ENCODE data around the gene CIRBP.
A peak's percentile ranks its signal among the peaks of the same experiment; 100 is the strongest.

The CIRBP gene

DNA sequence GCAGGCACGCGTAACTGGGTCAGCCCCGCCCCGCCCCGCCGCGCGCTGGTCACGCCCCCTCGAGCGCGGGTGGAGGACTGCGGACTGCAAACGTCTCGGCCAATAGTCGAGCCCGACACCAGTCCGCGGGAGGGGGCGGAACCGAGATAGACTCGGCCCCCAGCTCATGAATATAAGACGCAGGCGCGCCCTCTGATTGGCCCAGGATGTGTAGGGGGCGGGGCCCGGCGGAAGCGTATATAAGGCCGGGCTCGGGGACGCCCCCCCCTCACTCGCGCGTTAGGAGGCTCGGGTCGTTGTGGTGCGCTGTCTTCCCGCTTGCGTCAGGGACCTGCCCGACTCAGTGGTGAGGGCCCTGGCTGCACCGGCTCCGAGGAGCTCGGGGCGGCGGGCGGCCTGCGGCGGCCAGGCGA, at the start of gene CIRBP:
CIRBP (plus strand) TSS at position 268 of the 413 bp plus-strand sequence. CDS start 1,602 bp downstream, outside the sequence.
- DNase-seq, result peak; percentile 89

DNA sequence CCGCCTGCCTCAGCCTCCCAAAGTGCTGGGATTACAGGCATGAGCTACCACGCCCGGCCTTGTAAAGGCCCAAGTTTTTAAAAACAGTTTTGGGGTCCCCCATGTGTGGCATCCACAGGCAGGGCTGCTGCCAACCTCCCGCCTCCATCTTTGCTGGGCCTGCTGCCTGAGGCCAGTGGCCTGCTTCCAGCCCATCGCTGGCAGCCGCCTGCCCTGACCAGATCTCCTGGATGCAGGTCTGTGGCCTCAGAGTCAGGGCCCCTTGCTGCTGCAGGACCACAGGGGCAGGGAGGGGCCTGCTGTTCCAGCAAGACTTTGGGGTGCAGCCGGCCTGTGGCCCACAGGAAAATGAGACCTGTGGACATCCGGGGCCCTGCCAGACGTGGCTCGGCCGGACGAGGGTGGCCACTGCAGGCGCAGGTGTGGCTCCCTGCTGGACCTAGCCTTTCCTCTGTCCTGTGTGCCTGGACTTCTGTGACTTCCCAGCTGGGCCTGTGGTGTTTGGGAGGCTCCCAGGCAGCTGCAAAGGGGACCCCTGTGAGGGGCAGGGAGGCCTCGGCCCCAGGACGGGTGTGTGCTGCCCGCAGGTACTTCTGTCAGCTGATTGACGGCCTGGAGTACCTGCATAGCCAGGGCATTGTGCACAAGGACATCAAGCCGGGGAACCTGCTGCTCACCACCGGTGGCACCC, 49.2 kb upstream of the CIRBP start:
- no peak for DNase-seq

- DNase-seq, result no peak
These were observed 48.6 kb upstream of the CIRBP start for GRCh38 chr19:1220477-1220930.

- DNase-seq, result no peak
These were observed 47.9 kb upstream of the CIRBP start for GRCh38 chr19:1220976-1221903.

DNA sequence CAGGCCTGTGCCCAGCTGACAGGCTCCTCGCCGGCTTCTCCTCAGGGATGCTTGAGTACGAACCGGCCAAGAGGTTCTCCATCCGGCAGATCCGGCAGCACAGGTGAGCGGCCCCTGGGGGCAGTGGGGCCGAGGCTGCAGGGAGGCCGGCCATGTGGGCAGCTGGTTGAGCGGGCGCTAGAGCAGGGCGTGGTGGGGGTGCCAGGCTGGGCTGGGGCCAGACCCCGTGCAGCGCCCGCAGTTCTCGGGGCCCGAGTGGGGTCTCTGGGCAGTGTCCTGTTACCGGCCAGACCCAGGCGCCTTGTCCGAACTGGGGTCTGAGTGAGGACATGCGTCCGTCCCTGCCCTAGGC, 47.3 kb upstream of the CIRBP start:
- no peak for DNase-seq

DNA sequence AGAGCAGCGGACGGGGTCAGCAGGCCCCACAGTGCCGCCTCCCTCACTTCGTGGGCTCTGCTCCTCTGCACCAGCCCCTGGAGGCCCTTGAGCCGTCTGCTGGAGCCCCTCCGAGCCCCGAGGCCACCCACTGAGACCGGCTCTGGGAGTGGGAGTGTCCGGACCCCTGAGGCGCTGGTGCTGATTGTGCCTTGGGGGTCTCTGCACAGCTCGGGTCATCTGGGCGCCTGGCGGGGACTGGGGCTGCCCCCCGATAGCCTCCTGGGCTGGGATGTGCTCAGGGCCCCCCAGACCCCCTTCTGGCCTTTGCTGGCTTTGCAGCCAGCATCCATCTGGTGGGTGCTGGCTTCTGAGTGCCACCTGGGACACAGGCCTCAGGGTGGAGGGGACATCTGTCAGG, 46.7 kb upstream of the CIRBP start:
- DNase-seq, result no peak

GRCh38 chr19:1223018-1223855, 45.9 kb upstream of the CIRBP start:
- no peak for DNase-seq

GRCh38 chr19:1224047-1224825, 44.9 kb upstream of the CIRBP start:
- no peak for DNase-seq

DNA sequence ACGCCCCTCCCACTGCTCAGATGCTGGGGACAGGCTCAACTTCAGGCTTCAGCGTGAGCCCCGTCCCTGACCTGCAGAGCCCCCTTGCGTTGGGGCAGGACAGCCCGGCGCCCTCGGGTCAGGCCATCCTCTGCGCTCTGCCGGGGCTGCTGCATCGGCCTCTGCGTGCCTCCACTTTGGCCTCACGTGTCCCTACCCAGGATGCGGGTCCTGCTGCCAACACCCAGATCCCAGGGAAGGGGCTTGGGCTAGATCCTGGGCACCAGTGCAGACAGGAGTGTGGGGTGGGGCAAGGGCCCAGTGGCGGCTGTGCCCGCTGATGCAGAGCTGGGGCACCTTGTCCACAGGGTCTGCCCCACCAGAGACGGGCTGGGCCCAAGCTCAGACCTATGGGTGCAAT, 44.3 kb upstream of the CIRBP start:
- no peak for DNase-seq

DNA sequence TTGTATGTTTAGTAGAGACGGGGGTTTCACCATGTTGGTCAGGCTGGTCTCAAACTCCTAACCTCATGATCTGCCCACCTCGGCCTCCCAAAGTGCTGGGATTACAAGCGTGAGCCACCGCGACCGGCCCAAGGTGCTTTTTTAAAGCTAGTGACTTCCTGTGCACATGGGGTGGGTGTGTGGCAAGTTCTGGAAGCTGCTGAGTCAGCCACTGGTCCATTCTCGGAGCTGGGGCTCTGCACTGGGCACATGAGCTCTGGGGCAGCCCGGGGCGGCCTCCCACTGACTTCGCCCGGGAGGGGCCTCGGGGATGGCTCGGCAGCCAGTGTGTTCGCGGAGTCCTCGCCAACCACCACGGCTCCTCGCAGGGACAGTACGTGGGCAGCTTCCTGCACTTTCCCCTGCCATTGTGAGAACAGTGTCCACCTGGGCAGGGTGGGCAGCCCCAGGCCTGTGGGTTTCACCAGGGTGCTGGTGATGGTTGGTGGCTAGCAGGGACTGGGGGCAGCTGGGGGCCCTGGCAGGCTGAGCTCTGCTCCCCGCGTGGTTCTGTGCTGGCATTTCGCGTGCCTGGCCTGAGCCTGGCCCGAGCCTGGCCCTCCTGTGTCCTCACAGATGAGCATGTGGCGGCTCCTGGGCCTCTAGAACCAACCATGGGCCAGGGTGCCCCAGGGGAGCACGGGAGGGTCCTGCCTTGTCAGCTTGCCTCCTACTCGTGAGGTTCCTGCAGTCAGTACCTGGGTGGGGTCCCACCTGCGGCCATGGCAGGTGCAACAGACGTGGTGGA, 43.5 kb upstream of the CIRBP start:
- no peak for DNase-seq

- no peak for DNase-seq
These were observed 43.0 kb upstream of the CIRBP start for GRCh38 chr19:1226227-1226518.

DNA sequence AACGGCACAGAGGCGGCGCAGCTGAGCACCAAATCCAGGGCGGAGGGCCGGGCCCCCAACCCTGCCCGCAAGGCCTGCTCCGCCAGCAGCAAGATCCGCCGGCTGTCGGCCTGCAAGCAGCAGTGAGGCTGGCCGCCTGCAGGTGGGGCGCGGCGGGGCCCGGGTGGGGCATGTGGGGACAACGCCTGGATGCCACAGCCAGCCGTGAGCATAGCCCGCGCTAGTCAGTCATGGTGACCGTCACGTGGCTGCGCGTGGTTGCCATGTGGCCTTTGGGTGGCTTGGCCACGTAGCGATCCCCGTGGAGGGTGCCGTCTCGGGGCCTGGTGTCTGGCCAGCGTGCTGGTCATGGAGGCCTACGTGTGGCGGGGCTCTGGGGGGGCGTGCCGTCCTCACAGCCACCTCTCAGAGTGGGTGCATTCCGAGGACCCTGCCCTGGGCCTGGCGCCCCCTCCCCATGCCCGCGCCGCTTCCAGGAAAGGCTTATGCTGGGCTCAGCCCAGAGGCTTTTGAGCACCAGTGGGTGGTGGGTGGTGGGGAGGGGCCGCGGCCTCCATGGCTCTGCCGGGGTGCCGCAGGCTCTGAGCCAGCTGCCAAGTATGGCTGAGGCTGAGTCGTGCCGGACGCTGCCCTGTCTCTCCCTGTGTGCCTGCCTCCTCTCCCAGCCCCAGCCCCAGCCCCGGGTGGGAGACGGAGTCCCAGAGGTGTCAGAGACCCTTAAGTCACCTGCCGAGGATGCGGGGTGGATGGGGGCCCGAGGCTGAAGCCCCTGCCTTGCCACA, 42.4 kb upstream of the CIRBP start:
- DNase-seq, result no peak

DNA sequence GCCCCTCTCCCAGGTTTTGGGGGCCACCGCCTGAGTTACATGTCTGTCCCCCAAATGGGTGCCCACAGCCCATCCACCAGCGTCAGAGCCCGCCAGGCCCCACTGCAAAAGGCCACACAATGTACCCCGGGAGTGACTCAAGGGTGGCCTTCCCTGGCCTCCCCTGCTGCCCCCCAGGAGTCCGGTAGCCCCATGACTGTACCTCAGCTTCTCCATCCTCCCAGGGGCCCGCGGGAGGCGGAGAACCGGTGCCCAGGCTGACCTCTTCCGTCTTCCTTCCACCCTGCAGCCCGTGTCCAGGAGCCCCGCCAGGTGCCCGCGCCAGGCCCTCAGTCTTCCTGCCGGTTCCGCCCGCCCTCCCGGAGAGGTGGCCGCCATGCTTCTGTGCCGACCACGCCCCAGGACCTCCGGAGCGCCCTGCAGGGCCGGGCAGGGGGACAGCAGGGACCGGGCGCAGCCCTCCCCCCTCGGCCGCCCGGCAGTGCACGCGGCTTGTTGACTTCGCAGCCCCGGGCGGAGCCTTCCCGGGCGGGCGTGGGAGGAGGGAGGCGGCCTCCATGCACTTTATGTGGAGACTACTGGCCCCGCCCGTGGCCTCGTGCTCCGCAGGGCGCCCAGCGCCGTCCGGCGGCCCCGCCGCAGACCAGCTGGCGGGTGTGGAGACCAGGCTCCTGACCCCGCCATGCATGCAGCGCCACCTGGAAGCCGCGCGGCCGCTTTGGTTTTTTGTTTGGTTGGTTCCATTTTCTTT, 41.7 kb upstream of the CIRBP start:
- no peak for DNase-seq

DNA sequence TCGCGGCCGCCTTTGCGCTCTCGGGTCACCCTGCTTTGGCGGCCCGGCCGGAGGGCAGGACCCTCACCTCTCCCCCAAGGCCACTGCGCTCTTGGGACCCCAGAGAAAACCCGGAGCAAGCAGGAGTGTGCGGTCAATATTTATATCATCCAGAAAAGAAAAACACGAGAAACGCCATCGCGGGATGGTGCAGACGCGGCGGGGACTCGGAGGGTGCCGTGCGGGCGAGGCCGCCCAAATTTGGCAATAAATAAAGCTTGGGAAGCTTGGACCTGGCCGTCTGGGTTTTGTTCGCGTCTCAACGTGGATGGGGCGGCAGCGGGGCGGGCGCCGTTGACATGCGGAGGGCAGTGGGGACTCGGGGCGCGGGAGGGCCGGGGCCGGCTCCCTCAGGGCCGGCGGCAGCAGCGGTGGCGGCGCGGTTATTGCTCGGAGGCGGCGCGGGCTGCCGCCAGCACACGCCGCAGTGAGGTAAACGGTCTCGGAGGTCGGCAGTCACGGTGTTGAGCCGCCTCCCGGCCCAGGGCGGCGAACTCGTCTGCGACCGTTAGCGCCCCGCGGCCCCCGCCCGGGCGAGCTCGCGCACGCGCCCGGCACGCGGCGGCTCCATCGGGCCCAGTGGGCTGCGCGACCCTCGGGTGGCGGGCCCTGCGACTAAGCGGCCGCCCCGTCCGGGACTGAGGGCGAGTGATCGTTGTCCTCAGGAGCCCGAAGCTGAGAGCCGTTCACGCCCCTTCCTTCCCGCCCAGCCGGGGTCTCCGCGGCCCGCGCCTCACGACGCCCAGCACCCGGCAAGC, 40.8 kb upstream of the CIRBP start:
- no peak for DNase-seq

- no peak for DNase-seq
These were observed 39.8 kb upstream of the CIRBP start for GRCh38 chr19:1229056-1229923.

GRCh38 chr19:1229924-1230782, 39.0 kb upstream of the CIRBP start:
- DNase-seq, result no peak

DNA sequence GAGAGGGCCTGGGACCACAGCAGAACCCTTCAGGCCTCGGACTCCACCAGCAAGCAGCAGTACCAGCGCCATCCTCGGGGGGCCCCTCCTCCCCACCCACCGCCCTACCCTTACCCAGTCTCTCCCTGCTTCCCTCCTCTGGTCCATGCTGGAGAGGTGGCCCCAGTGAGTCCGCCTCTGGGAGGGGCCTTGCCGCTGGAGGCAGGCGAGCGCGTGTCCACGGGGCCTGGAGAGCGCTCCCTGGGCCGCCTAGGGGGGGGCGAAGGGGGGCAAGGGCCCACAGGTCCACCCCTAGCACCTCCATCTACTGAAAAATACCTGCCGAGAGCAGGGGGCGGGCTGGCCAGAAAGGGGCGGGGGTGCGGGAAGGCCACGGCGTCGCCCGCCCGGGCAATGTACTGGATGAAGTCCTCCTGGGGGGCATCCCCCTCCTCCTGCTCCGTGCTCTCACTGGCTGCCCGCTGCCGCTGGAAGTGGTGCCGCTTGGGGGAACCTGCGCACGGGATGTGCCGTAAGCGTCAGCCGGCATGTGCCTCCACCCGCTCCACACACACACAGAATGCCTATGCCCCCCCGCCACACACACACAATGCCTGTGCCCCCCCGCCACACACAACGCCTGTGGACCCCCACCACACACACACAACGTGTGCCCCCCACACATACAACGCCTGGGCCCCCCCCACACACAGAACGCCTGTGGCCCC, 38.2 kb upstream of the CIRBP start:
- DNase-seq, result no peak

Data from NCI-H2081 treated with DMSO at 0.1 percent for 48 hours (cell line).